ENCODE measurements around the gene CAMKK1.

DNA sequence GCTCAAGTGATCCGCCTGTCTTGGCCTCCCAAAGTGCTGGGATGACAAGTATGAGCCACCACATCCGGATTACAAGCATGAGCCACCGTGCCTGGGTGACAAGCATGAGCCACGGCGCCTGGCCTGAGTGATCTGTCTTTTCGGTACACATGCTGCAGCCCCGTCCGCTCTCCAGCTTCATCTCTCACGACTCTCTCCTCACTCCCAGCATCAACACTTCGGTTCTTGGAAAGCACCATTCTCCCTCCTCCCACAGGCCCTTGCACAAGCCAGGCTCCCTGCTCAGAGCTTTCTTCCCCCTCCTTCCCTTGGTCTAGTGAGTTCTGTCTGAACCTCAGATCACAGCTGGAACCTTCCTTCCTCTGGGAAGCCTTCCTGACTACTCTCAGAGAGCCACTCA lies 40.3 kb downstream of the CAMKK1 start:
- TF ChIP-seq, protein P1, sequence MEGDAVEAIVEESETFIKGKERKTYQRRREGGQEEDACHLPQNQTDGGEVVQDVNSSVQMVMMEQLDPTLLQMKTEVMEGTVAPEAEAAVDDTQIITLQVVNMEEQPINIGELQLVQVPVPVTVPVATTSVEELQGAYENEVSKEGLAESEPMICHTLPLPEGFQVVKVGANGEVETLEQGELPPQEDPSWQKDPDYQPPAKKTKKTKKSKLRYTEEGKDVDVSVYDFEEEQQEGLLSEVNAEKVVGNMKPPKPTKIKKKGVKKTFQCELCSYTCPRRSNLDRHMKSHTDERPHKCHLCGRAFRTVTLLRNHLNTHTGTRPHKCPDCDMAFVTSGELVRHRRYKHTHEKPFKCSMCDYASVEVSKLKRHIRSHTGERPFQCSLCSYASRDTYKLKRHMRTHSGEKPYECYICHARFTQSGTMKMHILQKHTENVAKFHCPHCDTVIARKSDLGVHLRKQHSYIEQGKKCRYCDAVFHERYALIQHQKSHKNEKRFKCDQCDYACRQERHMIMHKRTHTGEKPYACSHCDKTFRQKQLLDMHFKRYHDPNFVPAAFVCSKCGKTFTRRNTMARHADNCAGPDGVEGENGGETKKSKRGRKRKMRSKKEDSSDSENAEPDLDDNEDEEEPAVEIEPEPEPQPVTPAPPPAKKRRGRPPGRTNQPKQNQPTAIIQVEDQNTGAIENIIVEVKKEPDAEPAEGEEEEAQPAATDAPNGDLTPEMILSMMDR (IDR thresholded peaks at IDR 0.05 in 4 of 5, conservative IDR thresholded peaks at IDR 0.05 in 1 of 5), result no peak
- no peak for TF ChIP-seq POLR2A (IDR thresholded peaks at IDR 0.05)

All from gastrocnemius medialis (tissue), 4 donors.